SK-N-SH (cell line): ENCODE measurements around the gene TEAD1. TPM values are rescaled to one million over a fixed set of nuclear protein-coding genes. Genes with fewer than 3 reads are reported as not detected.

Experiments used
- CTCF ChIA-PET: fragments of 300-600, 350-600 bp; formaldehyde crosslinking; extraction: SDS; loops from one replicate; lab custom pipeline; 2021; lab: Yijun Ruan, JAX
- POLR2A ChIA-PET: fragments of 350-600 bp; sonication (Branson Sonifier 250); formaldehyde crosslinking; extraction: SDS; loops from one replicate; lab custom pipeline; 2020; ENCODE audit warnings: antibody characterized with exemption, inconsistent platforms; lab: Yijun Ruan, JAX
- DNase-seq: peaks from one replicate; pipeline ENCODE4 v3.0.0; 2012
- H2AFZ ChIP-seq: fragments of 200-600 bp; sonication (generic); 2 replicates; pipeline ENCODE4 v1.8.1; 2016; ENCODE audit warnings: antibody characterized with exemption, mild to moderate bottlenecking, low read depth
- H3F3A ChIP-seq: fragments of 200-600 bp; sonication (generic); replicated peaks from 2 replicates; pipeline ENCODE3; 2016; ENCODE audit warnings: antibody characterized with exemption, mild to moderate bottlenecking; ENCODE audit not compliant: insufficient read depth
- H3K27ac ChIP-seq, 2 experiments: fragments of 200-500 bp in 1 of 2; fragments of 200-600 bp in 1 of 2; sonication (Bioruptor generic) in 1 of 2; sonication (generic), shearing (Covaris generic) in 1 of 2; 2 replicates each; pipeline versions ENCODE4 v1.5.1 to v1.6.1; 2014 to 2016; ENCODE audit warnings: low read depth in 2 of 2, inconsistent platforms in 1 of 2, low read length in 1 of 2, mild to moderate bottlenecking in 1 of 2, mixed read lengths in 1 of 2
- H3K27me3 ChIP-seq: fragments of 200-600 bp; sonication (generic), shearing (Covaris generic); 2 replicates; pipeline ENCODE4 v1.6.1; 2016; ENCODE audit warnings: mixed run types; ENCODE audit not compliant: insufficient read depth
- H3K36me3 ChIP-seq, 2 experiments: fragments of 200-500 bp in 1 of 2; fragments of 200-600 bp in 1 of 2; sonication (Bioruptor generic) in 1 of 2; sonication (generic) in 1 of 2; replicated peaks in 1 of 2; 2 replicates each; pipeline versions ENCODE3 to v1.5.1; 2014 to 2016; ENCODE audit warnings: low read length in 1 of 2, mild to moderate bottlenecking in 1 of 2; ENCODE audit not compliant: insufficient read depth in 2 of 2, control insufficient read depth in 1 of 2
- H3K4me1 ChIP-seq, 2 experiments: fragments of 200-500 bp in 1 of 2; fragments of 200-600 bp in 1 of 2; sonication (Bioruptor generic) in 1 of 2; sonication (generic), shearing (Covaris generic) in 1 of 2; 2 replicates each; pipeline versions ENCODE4 v1.5.1 to v1.6.1; 2014 to 2016; ENCODE audit warnings: low read depth in 1 of 2, low read length in 1 of 2, mixed run types in 1 of 2; ENCODE audit not compliant: insufficient read depth in 2 of 2, control insufficient read depth in 1 of 2
- H3K4me2 ChIP-seq: fragments of 200-600 bp; sonication (generic), shearing (Covaris generic); 2 replicates; pipeline ENCODE4 v1.6.1; 2017; ENCODE audit warnings: mixed run types
- H3K4me3 ChIP-seq, 2 experiments: fragments of 200-500 bp in 1 of 2; fragments of 200-600 bp in 1 of 2; sonication (Bioruptor generic) in 1 of 2; sonication (generic), shearing (Covaris generic) in 1 of 2; 2 replicates each; pipeline versions ENCODE4 v1.5.1 to v1.8.1; 2014 to 2016; ENCODE audit warnings: low read depth in 2 of 2, inconsistent platforms in 1 of 2, low read length in 1 of 2, mild to moderate bottlenecking in 1 of 2, mixed read lengths in 1 of 2, moderate library complexity in 1 of 2
- H3K79me2 ChIP-seq: fragments of 200-600 bp; sonication (generic); 2 replicates; pipeline ENCODE4 v1.8.1; 2017; ENCODE audit warnings: mild to moderate bottlenecking; ENCODE audit not compliant: insufficient read depth
- H3K9ac ChIP-seq: fragments of 200-600 bp; sonication (generic); 2 replicates; pipeline ENCODE4 v1.6.1; 2017; ENCODE audit warnings: mixed run types
- H3K9me2 ChIP-seq: fragments of 200-600 bp; sonication (generic); 2 replicates; pipeline ENCODE4 v1.6.1; 2017; ENCODE audit warnings: mixed run types
- H3K9me3 ChIP-seq: fragments of 200-600 bp; sonication (generic); 2 replicates; pipeline ENCODE4 v1.6.1; 2017; ENCODE audit warnings: mixed run types, mild to moderate bottlenecking, moderate library complexity
- H4K20me1 ChIP-seq: fragments of 200-600 bp; sonication (generic); 2 replicates; pipeline ENCODE4 v1.6.1; 2017; ENCODE audit warnings: mild to moderate bottlenecking, mixed run types; ENCODE audit not compliant: insufficient read depth
- CTCF ChIP-seq: fragments of 200-600 bp; sonication (generic); IDR thresholded peaks from 2 replicates; pipeline ENCODE4 v1.6.1; 2017; ENCODE audit warnings: antibody characterized with exemption, mild to moderate bottlenecking, moderate library complexity
- ELF1 ChIP-seq: IDR thresholded peaks from 2 replicates; pipeline ENCODE4 v1.4.0; 2012
- EP300 ChIP-seq, 2 experiments: IDR thresholded peaks; 2 replicates each; pipeline versions ENCODE4 v1.4.0 to v1.6.1; 2012; ENCODE audit warnings: borderline replicate concordance in 1 of 2, low read depth in 1 of 2, low read length in 1 of 2
- EZH2phosphoT487 ChIP-seq: fragments of 200-600 bp; sonication (generic); IDR thresholded peaks from 2 replicates; pipeline ENCODE4 v1.6.1; 2017; ENCODE audit warnings: low read depth, mixed run types, mild to moderate bottlenecking, antibody characterized with exemption, moderate library complexity, borderline replicate concordance
- FOSL2 ChIP-seq: IDR thresholded peaks from 2 replicates; pipeline ENCODE4 v1.4.0; 2012; ENCODE audit warnings: low read depth, mild to moderate bottlenecking, moderate library complexity, borderline replicate concordance
- GABPA ChIP-seq: IDR thresholded peaks from 2 replicates; pipeline ENCODE4 v1.4.0; 2012; ENCODE audit warnings: low read depth, mild to moderate bottlenecking
- IRF3 ChIP-seq: fragments of 150-350 bp; IDR thresholded peaks from 2 replicates; pipeline ENCODE4 v1.6.1; 2016; ENCODE audit warnings: mild to moderate bottlenecking, low read depth, low read length
- MXI1 ChIP-seq: IDR thresholded peaks from 2 replicates; pipeline ENCODE4 v1.6.1; 2012; ENCODE audit warnings: mild to moderate bottlenecking, low read depth, low read length, improper control_type of control experiment
- NRF1 ChIP-seq: IDR thresholded peaks from 2 replicates; pipeline ENCODE4 v1.6.1; 2012; ENCODE audit warnings: low read depth, mild to moderate bottlenecking, low read length
- PBX3 ChIP-seq: IDR thresholded peaks from 2 replicates; pipeline ENCODE4; 2012
- RAD21 ChIP-seq: IDR thresholded peaks from 2 replicates; pipeline ENCODE4 v1.6.1; 2012; ENCODE audit warnings: mild to moderate bottlenecking, low read length
- RFX5 ChIP-seq: IDR thresholded peaks from 2 replicates; pipeline ENCODE4 v1.6.1; 2012; ENCODE audit warnings: mild to moderate bottlenecking, improper control_type of control experiment, low read length
- SIN3A ChIP-seq: IDR thresholded peaks from 2 replicates; pipeline ENCODE4 v1.6.1; 2012; ENCODE audit warnings: low read depth, mild to moderate bottlenecking, low read length, moderate library complexity, borderline replicate concordance
- TAF1 ChIP-seq: IDR thresholded peaks from 2 replicates; pipeline ENCODE4 v1.6.1; 2012; ENCODE audit warnings: low read depth, mild to moderate bottlenecking, low read length, moderate library complexity, borderline replicate concordance
- TCF12 ChIP-seq: IDR thresholded peaks from 2 replicates; pipeline ENCODE4 v1.4.0; 2012
- USF1 ChIP-seq: IDR thresholded peaks from 2 replicates; pipeline ENCODE4 v1.4.0; 2012; ENCODE audit warnings: low read depth, borderline replicate concordance
- YY1 ChIP-seq: IDR thresholded peaks from 2 replicates; pipeline ENCODE4 v1.4.0; 2012; ENCODE audit warnings: low read depth, mild to moderate bottlenecking
- WGBS: methylation state at CpG from one replicate; pipeline ENCODE4 v1.1.6; 2017; ENCODE audit warnings: low lambda C conversion rate; 5-methylcytosine and 5-hydroxymethylcytosine counted together
- polyA plus RNA-seq, 3 experiments: library from polyadenylated mRNA; depleted of rRNA; stranded (reverse); fragments of >200 nt; gene quantifications; 2 replicates each; pipeline ENCODE4 v1.2.3, GENCODE V29; 2012

Gene TEAD1
- polyA plus RNA-seq, 1 of the 3 experiments (the other 2 are of a cell fraction): 31.2 TPM

GRCh38 chr11:12936200-12936599 lies 262.0 kb downstream of the TEAD1 start:
- peaks cover 7% of the 10 kb centered on the region for H3F3A ChIP-seq
- H3K27me3 ChIP-seq: no peaks in the 10 kb centered on the region
- H3K9ac ChIP-seq: no peak overlapping the region
- no peaks in the 10 kb centered on the region for H4K20me1 ChIP-seq
- CTCF ChIA-PET: interaction anchor here (1.1 kb wide), 1 partner anchor 605 kb away, joined by 4 read pairs; no protein-coding TSS in a partner anchor
- peaks cover 79 to 83% of the 10 kb centered on the region in 2 experiments for H3K36me3 ChIP-seq
- H3K4me1 ChIP-seq: no peaks in the 10 kb centered on the region
- no peaks in the 10 kb centered on the region; the same call in 1 of the 2 replicates for H3K79me2 ChIP-seq
- no peak overlapping the region for H2AFZ ChIP-seq
- no peak for DNase-seq
- H3K4me3 ChIP-seq: no peak overlapping the region
- no peaks in the 10 kb centered on the region for H3K9me3 ChIP-seq
- TF ChIP-seq PBX3 (no peak), CTCF (no peak), TAF1 (no peak), EZH2phosphoT487 (no peak), RFX5 (no peak), YY1 (no peak), FOSL2 (no peak), USF1 (no peak), NRF1 (no peak), GABPA (no peak), IRF3 (no peak)
- TF ChIP-seq, all 33 proteins: peak for 0
- H3K9me2 ChIP-seq: no peaks in the 10 kb centered on the region
- H3K27ac ChIP-seq: no peak overlapping the region
- 62% methylated on average over 2 of the region's 2 CpGs for WGBS
- POLR2A ChIA-PET: no interaction called here
- no peak overlapping the region for H3K4me2 ChIP-seq

GRCh38 chr11:12938590-12939247 lies 264.5 kb downstream of the TEAD1 start:
- Histone ChIP-seq H3K4me1 (no peaks in the 10 kb centered on the region), H3K9me2 (no peaks in the 10 kb centered on the region), H2AFZ (no peak overlapping the region), H3K4me3 (no peak overlapping the region), H3K27ac (no peak overlapping the region), H3K79me2 (no peaks in the 10 kb centered on the region; the same call in 1 of the 2 replicates), H3K9ac (no peak overlapping the region), H3F3A (peaks cover 11% of the 10 kb centered on the region), H3K4me2 (no peak overlapping the region), H3K36me3 (peaks cover 80 to 83% of the 10 kb centered on the region in 2 experiments), H3K9me3 (no peaks in the 10 kb centered on the region), H4K20me1 (no peaks in the 10 kb centered on the region), H3K27me3 (no peaks in the 10 kb centered on the region)
- DNase-seq: no peak
- POLR2A ChIA-PET: no interaction called here
- CTCF ChIA-PET: no interaction called here
- 100% methylated on average over 1 of the region's 1 CpG for WGBS
- TF ChIP-seq RAD21: no peak
- no peak for TF ChIP-seq TCF12
- no peak for TF ChIP-seq ELF1
- TF ChIP-seq CTCF: no peak
- TF ChIP-seq PBX3: no peak
- TF ChIP-seq YY1: no peak
- TF ChIP-seq EP300 (IDR thresholded peaks at IDR 0.05; ENCODE audit: borderline replicate concordance in 1 of 2, low read depth in 1 of 2, low read length in 1 of 2): no peak
- no peak for TF ChIP-seq FOSL2
- TF ChIP-seq SIN3A: no peak
- no peak for TF ChIP-seq MXI1
